Measurements from ENCODE around the gene PNPLA1.

The PNPLA1 gene

DNA sequence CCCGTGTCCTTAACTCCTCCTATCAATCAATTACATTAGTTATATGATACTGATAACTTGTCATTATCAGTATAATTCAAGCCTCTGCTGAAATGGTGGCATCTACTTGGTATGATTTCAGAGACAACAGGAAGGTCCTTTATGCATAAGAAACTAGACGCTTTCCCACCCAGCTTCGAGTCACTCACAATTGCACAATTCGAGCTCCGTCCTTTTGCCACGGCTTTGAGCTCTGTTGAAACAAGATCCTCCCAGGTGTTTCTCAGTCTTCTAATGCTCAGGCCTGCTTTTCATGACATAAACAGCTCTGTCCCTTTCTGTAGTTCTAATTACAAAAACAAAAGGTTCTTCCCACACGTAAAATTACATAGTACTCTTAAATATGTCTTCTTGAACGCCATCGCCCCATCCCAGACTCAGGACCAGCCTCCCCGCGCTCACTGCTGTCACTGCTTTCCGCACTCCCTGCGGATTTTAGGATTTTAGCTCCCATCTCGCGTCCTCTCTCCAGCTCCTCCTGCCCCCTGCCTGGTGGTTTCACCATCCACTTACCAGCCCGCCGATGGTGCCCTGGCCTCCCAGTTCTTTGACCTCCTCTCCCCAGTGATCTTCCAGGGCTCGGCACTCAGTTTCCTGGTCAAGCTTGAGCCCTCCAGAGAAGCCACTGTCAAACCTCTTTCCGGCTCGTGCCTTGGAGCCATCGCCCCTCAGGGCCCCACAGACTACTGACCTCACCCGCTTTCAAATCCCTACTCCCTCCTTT lies 23.2 kb upstream of the PNPLA1 start:
- DNase-seq: no peak

DNA sequence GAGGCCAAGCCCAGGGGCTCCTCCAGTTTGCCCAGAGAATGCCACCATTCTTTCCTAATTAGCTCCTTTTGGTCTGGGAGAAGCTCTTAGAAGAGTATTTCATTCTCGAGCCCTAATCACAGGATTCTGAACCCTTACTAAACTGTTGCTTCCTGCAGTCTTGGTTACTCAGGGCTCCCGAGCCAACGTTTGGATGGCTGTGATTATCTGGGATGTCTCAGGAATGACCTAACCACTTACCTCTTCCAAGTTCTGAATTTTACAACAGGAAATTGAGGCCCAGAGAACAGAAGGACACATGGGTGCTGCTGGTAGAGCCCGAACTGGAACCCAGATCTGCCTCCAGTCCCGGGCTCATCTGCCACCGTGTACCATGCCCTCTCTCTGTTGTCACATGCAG lies 22.2 kb upstream of the PNPLA1 start:
- no peak for DNase-seq

DNA sequence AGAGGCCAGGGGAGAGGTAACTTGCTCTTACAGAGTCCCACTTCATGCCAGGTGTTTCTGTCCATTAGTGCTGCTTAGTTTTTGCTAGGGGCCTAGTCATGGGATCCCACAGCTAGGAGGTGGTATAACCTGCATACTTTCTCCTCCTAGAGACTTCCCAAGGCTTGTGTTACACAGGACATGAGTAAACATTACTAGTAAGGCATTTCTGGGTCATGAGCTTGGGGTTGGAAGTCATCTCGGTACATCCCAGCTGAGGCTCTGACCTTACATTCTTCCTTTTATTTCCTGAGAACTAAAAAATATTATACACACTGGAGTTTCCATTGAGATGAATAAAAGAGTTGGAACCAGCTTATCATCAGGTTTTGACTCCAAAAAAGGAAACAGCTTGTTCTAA lies 20.9 kb upstream of the PNPLA1 start:
- no peak for DNase-seq

DNA sequence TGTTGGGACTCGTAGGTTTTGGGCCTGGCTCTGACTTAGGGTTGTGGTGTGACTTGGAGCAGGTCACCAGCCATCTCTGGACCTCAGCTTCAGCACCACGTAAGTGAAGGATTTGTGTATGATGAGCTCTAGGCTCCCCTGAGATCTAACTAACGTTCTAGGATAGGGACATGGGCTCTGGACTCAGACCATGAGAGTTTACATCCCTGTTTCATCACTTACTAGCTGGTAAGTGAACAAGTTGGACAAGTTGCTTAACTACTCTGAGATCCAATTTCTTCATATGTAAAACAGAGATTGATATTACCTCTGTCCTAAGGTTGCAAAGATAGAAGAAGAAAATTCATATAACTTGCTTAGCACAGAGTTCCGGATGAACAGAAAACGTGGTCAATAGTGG lies 20.3 kb upstream of the PNPLA1 start:
- DNase-seq: no peak

DNA sequence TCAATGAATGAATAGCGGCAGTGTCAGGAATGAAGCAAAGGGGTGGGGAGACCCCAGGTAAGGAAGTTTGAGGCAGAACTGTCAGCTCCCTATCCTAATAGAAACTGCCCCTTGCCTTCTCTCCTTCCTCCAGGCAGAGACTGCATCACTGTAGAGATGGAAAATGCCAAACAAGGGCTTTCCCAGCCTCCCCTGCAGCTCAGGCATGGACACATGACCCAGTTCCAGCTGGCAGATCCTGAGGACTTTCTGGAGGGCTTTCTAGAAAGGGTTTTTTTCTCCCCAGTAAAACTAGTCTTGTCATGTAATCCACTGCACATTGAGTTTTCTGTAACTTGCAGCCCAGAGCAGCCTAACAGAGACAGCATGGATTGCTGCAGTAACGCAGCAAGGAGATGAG lies 17.9 kb upstream of the PNPLA1 start:
- no peak for DNase-seq

DNA sequence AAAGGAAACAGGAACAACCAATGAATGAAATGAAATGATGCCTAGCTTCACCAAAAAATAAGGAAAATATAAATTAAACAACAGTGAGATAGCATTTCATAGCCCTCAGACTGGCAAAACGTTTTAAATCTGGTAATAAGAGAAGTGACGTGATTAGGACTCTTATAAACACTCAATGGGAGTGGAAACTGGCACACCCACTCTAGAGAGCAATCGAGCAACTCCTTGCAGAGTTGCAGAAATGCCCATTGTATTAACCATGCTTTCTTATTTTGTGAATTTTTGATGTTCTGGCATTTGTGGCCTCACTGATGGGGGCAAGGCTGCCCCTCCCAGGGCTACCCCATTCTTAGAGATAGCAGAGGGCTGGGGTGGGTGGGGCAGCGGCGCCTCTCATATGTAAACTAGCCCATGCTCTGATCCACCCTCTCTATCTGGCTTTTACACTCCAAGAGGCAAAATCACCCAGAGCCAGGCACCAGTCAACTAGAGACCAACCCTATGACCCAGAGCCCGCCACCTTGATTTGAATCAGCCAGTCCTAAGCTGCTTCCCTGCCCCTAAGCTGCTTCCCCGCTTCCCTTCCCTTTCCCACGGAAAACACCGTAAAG lies 6.4 kb upstream of the PNPLA1 start:
- DNase-seq: no peak

DNA sequence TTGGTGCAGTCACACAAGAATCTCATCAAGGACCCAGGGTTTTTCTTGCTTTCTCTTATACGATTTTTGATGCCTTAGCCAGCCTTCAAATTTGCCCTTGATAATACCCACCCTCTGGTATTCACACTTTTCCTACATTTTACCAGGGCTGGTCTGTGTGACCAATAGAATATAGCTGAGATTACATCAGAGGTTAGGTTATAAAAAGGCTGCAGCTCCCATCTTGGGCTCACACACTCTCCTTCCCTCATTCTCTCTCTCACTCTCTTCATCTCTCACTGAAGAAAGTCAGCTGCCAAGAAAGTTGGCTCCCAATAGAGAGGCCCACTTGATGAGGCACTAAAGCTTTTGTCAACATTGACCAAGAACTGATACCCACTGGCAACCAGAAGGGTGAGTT lies 4.1 kb upstream of the PNPLA1 start:
- DNase-seq: no peak

DNA sequence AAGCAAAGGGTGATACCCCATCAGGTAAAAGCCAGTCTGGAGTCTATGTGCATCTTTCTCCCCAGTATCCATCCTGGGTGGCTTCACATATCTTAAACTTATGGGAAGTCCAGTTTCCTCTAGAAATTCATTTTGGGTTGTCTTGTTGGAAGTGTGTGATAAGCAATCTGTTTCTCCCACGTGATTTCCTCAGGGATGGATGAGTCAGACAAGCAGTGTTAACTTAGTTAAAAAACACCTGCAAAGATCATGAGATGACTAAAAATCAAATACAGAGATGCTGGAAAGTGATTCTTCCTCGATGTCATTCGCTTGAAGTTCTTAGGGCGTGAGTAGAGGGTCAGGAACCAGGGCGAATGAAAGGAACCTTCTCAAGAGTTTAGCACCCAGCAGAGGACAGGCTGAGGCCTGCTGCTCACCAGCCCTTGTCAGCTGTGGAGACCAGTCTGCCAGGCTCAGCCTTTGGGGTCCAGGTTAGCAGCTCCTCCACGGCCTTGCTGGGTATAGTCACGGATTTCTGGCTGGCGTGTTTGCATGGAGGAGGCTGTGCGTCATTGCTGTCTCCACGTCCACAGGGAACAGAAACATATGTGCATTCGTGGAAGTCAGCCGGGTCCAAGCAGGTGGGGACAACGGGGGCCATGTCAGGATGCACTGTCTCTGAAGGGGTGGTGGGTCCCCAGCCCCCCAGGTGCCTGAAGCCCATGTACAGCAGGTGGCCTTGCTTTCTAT lies 2.8 kb upstream of the PNPLA1 start:
- DNase-seq: no peak

DNA sequence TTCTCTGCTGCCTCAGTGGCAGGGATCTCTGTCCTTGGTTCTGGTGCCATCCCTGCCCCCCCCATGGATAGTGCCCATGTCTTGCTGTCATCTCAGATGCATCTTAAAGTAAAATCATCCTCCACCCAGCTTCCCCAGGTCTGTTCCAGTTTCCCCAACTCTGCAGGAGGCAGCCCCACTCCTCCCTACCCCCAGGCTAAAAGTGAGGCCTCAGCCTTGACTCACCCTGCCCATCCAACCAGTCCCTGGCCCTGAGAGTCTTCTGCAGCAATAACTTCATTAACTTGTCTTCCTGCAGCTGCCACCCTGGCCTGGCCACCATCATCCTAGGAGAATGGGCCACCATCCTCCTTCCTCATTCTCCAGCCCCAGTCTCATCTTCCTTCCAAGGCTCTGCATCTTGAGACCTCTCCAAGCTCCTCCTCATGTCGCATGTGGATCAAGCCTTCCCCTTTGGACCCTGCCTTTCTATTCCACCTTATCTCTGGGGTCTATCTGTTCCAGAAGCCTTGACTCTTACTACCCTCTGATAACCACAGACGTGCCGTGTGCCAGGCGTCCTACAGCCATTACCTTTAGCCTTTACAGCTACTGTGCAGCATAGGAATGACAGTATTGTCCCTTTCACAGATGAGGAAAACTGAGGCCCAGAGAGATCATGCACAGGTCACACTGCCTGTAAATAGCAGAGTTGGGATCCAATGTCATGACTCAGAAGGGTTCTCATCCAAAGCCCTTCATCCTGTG lies 2.0 kb upstream of the PNPLA1 start:
- no peak for DNase-seq

DNA sequence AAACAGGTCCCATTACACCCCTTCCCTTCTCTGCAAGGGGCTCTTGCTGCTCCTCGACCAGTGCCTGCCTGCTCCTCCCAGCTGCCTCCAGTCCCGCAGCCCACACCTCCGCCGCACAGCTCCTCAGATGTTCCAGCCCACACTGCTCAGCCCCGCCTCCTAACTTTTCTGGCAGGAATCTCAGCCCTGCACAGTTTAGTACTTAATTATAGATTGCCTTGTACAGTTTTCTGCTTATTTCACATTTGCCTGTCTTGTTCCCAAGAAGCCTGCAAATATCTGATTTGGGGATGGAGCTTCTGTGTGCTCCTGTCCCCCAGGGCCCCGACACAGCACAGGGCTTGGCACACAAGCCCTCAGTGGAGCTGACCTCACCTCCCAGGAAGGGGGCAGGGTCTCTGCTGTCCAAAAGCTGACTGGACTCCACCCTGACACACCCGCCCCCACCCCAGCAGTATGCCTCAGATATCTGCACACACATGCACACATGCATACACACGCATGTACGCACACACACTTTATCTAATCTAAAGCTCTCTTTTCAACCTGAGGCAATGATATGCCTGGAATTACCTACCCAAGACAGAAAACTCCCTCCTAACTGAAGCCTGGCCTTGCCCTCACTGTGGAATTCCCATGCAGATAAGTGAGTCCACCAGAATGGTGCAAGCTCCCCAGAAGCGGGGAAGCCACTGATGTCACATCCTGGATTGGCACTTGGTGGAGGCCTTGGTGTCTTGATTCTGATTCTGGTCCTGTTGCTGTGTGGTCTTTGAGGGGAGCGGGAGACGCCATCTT lies 1.2 kb upstream of the PNPLA1 start:
- no peak for DNase-seq

DNA sequence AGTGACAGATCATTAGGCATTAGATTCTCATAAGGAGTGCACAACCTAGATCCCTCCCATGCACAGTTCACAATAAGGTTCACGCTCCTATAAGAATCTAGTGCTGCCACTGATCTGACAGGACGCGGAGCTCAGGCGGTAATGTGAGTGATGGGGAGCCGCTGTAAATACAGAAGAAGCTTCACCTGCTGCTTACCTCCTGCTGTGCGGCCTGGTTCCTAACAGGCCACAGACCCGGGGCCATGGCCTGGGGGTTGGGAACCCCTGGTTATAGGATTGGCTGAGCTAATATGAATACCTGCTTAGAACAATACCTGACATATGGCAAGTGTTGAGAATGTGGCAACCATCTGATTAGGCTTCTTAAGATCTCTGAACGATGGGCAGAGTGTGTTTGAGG lies 2.4 kb downstream of the PNPLA1 start:
- no peak for DNase-seq

DNA sequence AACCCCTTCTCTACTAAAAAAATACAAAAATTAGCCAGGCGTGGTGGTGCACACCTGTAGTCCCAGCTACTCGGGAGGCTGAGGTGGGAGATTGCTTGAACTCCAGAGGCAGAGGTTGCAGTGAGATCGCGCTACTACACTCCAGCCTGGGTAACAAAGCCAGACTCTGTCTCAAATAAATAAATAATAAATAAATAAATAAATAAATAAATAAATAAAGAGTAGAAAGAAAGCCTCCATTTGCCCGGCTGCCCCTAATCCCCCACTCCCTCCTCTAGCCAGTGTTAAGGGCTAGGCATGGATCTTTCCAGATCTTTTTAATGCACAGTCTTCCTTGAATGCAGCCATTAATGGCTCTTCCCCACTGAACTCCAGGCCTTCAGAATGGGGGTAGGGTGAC lies 3.2 kb downstream of the PNPLA1 start:
- no peak for DNase-seq

DNA sequence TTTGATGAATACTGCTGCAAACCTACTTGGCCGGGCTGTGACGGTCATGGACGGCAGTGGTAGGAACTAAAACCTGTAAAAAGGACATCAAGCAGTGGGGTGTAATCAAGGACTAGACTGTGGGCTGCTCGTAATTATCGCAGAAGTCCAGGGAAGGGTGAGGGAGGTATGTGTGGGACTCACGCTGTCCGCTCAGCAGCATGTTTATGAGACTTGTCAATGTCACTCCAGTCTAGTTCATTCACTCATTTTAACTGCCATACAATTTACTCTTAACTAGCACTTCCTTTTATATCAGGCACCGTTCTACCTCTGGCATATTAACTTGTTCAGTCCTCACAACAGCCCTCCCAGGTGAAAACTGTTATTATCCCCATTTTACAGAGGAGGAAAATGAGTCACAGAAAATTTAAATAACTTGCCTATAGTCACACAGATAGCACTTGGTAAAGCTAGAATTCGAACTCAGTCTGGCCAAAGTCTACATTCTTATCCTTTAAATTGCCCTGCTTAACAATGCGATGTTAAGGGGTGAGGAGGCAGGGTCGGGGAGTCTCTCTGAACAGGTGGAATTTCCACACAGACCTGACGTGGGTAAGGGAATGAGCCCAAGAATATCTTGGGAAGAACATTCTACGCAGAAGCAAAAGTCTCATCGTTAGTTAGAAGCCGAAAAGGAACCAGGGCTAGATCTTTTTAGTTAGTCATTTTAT lies 4.1 kb downstream of the PNPLA1 start:
- no peak for DNase-seq

DNA sequence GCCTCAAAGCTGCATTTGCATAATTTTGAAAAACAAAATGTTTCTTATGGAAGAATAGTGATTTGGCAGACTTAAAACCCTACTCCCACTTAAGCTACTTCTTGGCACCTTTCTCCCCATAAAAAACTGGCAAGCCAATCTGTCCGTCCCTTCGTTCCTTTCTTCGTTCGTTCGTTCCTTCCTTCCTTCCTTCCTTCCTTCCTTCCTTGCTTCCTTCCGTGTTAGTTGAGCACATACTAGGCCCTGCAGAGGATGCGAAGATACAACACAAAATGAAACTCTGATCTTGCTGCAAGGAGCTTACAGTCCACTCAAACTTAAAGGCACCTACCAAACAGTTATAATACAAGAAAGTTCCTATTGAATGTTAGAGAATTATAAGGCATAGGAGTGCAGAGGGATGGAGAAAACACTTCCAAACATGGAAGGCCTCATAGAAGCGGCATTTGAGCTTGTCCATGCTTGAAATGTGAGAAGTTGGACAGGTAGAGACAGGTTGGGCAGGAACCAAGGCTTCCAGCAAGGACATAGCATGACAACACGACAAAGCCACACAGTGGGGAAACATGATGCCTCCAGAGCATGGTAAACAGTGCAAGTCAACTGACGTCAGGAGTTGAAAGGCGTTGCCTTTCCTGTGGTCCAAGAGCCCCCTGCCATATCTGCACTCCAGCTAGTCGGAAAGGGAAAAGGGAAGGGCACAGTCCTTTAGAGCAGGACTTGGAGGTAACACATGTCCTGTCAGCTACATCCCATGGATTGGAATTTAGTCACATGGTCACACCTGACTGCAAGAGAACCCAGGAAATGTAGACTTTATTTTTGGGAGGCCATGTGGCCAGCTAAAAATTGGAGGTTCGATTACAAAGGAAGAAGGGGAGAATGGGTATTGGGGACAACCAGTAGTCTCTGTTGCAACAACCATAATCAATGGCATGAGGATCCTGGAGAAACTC lies 7.0 kb downstream of the PNPLA1 start:
- no peak for DNase-seq

DNA sequence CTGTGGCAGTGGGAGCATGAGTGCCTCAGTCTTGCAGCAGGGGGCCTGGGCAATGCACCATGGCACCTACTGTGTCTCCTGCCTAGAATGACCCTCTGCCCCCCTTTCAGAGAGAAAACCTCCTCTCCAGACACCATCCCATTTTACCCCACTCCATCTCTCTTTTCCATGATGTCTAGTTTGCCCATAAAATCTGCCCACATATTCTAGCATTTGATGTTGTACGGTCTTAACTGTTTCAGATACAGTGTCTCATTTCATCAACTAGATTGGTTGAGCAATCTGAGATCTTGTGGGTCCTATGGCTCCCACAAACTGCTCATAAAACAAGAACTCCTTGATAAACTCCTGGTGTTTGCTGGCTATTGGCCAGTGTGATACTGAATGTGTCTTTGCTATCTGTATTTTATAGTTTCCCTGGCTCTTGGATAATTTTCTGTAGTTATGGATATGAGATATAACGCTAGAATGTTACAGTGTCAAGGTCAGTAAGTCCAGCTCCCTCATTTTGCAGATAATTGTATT lies 8.1 kb downstream of the PNPLA1 start:
- DNase-seq: no peak

DNA sequence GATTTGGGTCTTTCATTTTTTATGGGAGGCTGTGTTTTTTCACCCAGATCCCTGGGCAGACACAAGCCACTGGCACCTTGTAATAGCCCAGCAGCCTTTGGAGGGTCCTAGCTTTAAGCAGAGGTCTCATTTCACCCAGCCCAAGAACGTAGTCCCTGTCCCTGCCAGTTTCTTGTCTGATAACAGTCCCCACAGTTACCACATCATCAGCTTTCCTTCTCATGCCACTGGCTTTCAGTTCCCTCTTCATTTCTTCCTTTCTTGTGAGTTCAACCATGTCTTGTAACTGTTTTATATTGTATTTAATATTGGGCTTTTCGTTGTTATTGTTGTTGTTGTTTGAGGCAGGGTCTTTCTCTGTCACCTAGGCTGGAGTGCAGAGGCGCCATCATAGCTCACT lies 10.6 kb downstream of the PNPLA1 start:
- no peak for DNase-seq

DNA sequence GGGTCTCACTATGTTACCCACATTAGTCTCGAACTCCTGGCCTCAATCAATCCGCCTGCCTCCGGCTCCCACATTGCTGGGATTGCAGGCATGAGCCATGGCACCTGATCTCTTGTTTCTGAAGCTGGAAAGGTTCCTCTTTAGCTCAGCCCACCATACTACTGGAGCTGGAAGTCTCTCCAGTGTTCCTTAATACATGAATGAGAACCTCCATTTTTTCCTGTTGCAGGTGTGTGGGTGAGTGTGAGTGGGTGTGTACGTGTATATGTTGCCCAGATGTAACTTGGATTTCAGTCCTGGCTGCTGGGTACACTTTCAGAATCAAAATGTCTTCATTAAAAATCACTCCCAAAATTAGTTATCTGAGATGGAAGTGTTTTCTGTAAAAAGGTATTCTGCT lies 11.1 kb downstream of the PNPLA1 start:
- no peak for DNase-seq

DNA sequence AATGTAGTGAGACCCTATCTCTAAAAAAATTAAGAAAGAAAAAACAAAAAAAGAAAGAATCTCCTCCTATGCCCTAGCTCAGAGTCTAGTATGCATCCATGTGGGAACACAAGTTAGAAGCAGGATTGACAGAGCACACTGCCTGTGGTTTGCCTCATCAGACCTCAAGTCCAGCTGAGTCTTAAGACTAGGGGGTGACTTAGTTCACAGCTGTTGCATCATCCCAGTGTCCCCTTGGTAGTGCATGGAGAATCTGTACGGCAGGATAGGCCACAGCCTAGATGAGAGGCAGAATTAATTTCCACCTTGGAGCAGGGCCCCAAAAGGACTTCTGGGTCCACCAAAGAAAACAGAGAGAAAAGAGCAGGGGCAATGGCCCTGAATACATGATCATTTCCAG lies 13.7 kb downstream of the PNPLA1 start:
- DNase-seq: no peak

DNA sequence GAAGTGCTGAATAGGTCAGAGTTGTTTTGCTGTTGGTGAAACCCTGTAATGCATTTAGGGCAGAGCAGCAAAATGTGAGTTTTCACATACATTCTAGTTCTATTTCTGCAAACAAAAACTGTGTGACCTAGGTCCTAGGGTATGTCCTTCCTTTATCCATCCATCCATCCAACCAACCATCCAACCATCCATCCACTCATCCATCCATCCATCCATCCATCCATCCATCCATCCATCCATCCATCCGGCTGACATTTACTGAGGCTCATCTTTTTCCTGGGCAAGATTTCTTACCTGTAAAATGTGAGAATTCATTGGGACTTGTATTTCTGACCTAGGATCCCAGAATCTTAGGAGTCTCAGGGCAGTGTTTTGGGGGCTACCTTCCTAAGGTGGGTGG lies 14.5 kb downstream of the PNPLA1 start:
- DNase-seq: no peak

DNA sequence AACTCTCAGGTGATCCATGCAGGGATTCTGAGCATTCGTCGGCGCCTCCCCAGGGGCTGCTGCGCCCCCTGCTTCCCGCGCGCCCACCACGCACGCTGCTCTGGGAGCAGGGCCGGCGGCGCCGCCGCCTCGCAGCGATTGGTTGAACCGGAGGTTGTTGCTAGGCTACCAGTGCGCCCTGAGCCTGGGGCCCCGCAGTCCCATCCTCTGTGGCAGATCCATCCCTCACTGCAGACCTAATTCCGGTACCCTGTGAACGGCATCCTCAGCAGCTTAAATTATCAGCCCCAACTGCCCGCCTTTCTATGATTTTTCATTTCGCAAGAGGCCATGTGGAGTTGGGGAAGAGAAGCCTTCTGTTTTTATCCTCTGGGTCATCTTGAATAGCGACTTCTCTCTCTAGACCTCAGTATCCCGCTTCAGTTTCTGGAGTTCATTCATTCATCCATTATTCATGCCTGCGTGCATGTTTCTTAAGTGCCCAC lies 15.4 kb downstream of the PNPLA1 start:
- no peak for DNase-seq

All from NCI-H1694 (cell line).